Cardiac muscle cell (in vitro differentiated cells and primary cell): ENCODE measurements around the gene DTNA. TPM values are rescaled to one million over a fixed set of nuclear protein-coding genes. Genes with fewer than 3 reads are reported as not detected.

Experiments used
- DNase-seq, 2 donors: peaks; one replicate each; pipeline versions ENCODE4 v3.0.0 to v3.0.0-alpha.2; 2010 to 2017; ENCODE audit warnings: low read depth in 1 of 2, low spot score in 1 of 2
- H3K27ac ChIP-seq: fragments of 200-600 bp; sonication (generic); 2 replicates; pipeline ENCODE4 v1.5.1; 2016
- H3K27me3 ChIP-seq: fragments of 200-600 bp; sonication (generic); 2 replicates; pipeline ENCODE4 v1.6.0; 2016; ENCODE audit warnings: control low read depth
- H3K36me3 ChIP-seq: fragments of 200-600 bp; sonication (generic); 2 replicates; pipeline ENCODE4 v1.5.1; 2016; ENCODE audit warnings: control low read depth
- H3K4me1 ChIP-seq: fragments of 200-600 bp; sonication (generic); 2 replicates; pipeline ENCODE4 v1.8.1; 2017; ENCODE audit warnings: low read depth, mild to moderate bottlenecking, mixed run types
- H3K4me3 ChIP-seq: fragments of 200-600 bp; sonication (generic); 2 replicates; pipeline ENCODE4 v1.5.1; 2016; ENCODE audit warnings: mild to moderate bottlenecking
- H3K9me3 ChIP-seq: fragments of 200-600 bp; sonication (generic); 2 replicates; pipeline ENCODE4 v1.5.1; 2017; ENCODE audit warnings: low read depth, mild to moderate bottlenecking, control low read depth
- polyA plus RNA-seq: library from polyadenylated mRNA; unstranded; fragments of >200 nt; fragmentation: Nextera tagmentation; extraction: Ambion mirVana; gene quantifications from 2 replicates; pipeline ENCODE4 v1.2.1, GENCODE V29; 2016
- total RNA-seq: library from RNA; depleted of rRNA; stranded (reverse); fragments of >200 nt; gene quantifications from 2 replicates; pipeline ENCODE4 v1.2.3, GENCODE V29; 2016
- TF ChIP-seq, protein P1 (sequence below): IDR thresholded peaks from 2 replicates; pipeline ENCODE4 v1.5.1; 2012; ENCODE audit warnings: low read depth, mild to moderate bottlenecking, low read length

Gene DTNA
- total and polyA plus RNA-seq, 2 experiments from 2014 or later, result 19.6 to 34.6 TPM

DNA sequence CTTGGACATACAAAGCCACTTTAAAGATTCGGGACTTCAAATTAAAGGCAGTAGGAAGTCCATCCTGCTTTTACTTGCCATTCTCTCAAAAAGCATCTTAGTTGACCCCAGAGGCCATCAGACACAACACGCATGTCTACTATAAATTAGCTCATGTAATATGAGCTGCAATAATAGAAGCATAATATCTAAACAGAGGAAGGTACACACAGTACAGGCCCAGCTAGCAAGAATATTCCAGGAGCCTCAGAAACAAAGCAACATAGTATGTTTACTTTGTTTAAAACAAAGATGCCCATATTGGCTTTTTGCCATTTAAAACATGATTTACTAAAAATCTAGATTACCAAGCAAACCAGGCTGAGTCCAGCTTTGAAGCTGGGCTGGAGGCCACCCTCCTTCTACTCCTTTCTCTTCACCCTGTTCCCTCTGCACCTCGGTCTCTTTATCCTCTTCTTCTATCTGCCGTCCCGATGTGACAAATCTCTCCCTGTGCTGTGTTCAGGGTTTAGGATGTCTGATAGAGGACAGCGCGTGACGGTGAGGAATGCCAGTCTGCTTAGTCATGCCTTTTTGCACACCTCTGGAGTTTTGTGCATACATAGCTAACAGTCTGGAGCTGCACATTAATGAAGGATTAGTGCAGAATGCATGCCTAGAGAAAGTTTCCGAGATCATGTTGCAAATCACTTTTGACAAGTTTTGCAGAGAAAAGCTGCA lies 28.2 kb downstream of the DTNA start:
- Histone ChIP-seq H3K9me3 (no peaks in the 10 kb centered on the region), H3K4me3 (no peak overlapping the region), H3K27me3 (no peaks in the 10 kb centered on the region), H3K27ac (no peak overlapping the region), H3K36me3 (no peaks in the 10 kb centered on the region), H3K4me1 (no peaks in the 10 kb centered on the region)
- TF ChIP-seq, protein P1, sequence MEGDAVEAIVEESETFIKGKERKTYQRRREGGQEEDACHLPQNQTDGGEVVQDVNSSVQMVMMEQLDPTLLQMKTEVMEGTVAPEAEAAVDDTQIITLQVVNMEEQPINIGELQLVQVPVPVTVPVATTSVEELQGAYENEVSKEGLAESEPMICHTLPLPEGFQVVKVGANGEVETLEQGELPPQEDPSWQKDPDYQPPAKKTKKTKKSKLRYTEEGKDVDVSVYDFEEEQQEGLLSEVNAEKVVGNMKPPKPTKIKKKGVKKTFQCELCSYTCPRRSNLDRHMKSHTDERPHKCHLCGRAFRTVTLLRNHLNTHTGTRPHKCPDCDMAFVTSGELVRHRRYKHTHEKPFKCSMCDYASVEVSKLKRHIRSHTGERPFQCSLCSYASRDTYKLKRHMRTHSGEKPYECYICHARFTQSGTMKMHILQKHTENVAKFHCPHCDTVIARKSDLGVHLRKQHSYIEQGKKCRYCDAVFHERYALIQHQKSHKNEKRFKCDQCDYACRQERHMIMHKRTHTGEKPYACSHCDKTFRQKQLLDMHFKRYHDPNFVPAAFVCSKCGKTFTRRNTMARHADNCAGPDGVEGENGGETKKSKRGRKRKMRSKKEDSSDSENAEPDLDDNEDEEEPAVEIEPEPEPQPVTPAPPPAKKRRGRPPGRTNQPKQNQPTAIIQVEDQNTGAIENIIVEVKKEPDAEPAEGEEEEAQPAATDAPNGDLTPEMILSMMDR, result no peak
- DNase-seq, result peak; percentile 13 to 14

GRCh38 chr18:34740101-34740500 lies 30.0 kb downstream of the DTNA start:
- Histone ChIP-seq H3K9me3 (no peaks in the 10 kb centered on the region), H3K36me3 (no peaks in the 10 kb centered on the region), H3K27ac (no peak overlapping the region), H3K4me3 (no peak overlapping the region), H3K4me1 (no peaks in the 10 kb centered on the region), H3K27me3 (no peaks in the 10 kb centered on the region)
- no peak for DNase-seq
- TF ChIP-seq, protein P1, result no peak

GRCh38 chr18:34740724-34741123 lies 30.6 kb downstream of the DTNA start:
- no peak overlapping the region for H3K27ac ChIP-seq
- TF ChIP-seq, protein P1, result no peak
- H3K4me1 ChIP-seq, result no peaks in the 10 kb centered on the region
- no peaks in the 10 kb centered on the region for H3K36me3 ChIP-seq
- no peaks in the 10 kb centered on the region for H3K27me3 ChIP-seq
- no peaks in the 10 kb centered on the region for H3K9me3 ChIP-seq
- H3K4me3 ChIP-seq, result no peak overlapping the region
- DNase-seq, result no peak

DNA sequence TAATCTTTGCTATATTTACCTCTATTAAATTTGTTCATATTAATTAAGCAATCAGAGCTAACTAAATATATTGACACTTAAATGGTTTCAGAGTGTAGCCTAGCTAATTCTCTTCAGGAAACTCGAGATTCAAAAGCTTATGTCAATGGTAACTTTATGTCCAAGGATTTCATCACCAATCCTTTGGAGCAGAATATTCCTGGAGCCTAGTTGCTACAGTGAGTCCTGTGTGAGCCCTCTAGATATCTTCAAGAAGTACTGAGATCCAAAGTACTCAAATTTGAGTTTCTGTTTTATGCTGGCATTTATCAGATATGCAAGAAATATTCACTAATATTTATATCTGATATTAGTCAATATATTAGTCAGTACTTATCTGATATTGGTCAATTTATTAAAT lies 31.3 kb downstream of the DTNA start:
- Histone ChIP-seq H3K27me3 (no peaks in the 10 kb centered on the region), H3K27ac (no peak overlapping the region), H3K4me3 (no peak overlapping the region), H3K36me3 (no peaks in the 10 kb centered on the region), H3K9me3 (no peaks in the 10 kb centered on the region), H3K4me1 (no peaks in the 10 kb centered on the region)
- no peak for DNase-seq
- TF ChIP-seq, protein P1, result no peak

DNA sequence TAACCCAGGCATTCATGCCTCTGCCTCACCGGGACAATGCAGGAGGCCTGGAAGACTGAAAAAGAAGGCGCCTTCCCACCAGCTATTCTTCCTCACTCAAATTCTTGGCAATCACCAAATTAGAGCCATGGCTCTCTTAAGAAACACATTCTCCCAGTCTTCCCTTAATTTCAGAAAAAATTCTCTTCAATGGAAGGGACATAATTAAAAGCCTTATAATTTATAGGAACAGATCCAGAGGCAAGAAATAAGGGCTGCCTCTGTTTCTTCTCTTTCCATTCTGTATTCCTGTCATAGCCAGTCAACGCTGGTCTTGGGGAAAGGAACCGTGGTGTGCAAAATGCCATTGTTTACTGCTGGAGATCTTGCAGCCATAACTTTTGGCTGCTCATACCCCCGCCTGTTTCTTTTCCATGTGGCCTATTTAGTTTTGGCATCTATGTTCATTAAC lies 32.8 kb downstream of the DTNA start:
- TF ChIP-seq, protein P1, result no peak

More for the DNA sequence above, 32.8 kb downstream of the DTNA start:
- H3K9me3 ChIP-seq, result no peaks in the 10 kb centered on the region
- H3K4me1 ChIP-seq, result no peaks in the 10 kb centered on the region
- no peaks in the 10 kb centered on the region for H3K27me3 ChIP-seq
- no peak overlapping the region for H3K27ac ChIP-seq
- no peaks in the 10 kb centered on the region for H3K36me3 ChIP-seq
- no peak for DNase-seq
- no peak overlapping the region for H3K4me3 ChIP-seq
